Hematopoietic multipotent progenitor cell treated with erythropoietin and hydrocortisone succinate and interleukin-3 and kit ligand, for 8 days (in vitro differentiated cells): ENCODE measurements around the gene JARID2.

Source experiments
- DNase-seq: peaks from one replicate; pipeline ENCODE4 v3.0.0-alpha.2; 2015

JARID2 gene

GRCh38 chr6:15449011-15449410, 203.1 kb downstream of the JARID2 start:
- DNase-seq = no peak

- no peak for DNase-seq
Measured at GRCh38 chr6:15451738-15452137, 205.9 kb downstream of the JARID2 start.

- DNase-seq = no peak
Measured at GRCh38 chr6:15452182-15452941, 206.5 kb downstream of the JARID2 start.

GRCh38 chr6:15453186-15453585, 207.3 kb downstream of the JARID2 start:
- no peak for DNase-seq

- DNase-seq = no peak
Measured at GRCh38 chr6:15453622-15454021, 207.8 kb downstream of the JARID2 start.

- DNase-seq = no peak
Measured at GRCh38 chr6:15456422-15456821, 210.6 kb downstream of the JARID2 start.

- no peak for DNase-seq
Measured at GRCh38 chr6:15457121-15457650, 211.3 kb downstream of the JARID2 start.

GRCh38 chr6:15458021-15458459, 212.2 kb downstream of the JARID2 start:
- DNase-seq = no peak

- DNase-seq = no peak
Measured at GRCh38 chr6:15460110-15460727, 214.3 kb downstream of the JARID2 start.

- no peak for DNase-seq
Measured at GRCh38 chr6:15461127-15461944, 215.5 kb downstream of the JARID2 start.

- no peak for DNase-seq
Measured at GRCh38 chr6:15462256-15462655, 216.4 kb downstream of the JARID2 start.

GRCh38 chr6:15462717-15463525, 217.1 kb downstream of the JARID2 start:
- no peak for DNase-seq

- DNase-seq = peak; percentile 68
Measured at GRCh38 chr6:15464211-15464725, 218.4 kb downstream of the JARID2 start.

- DNase-seq = no peak
Measured at GRCh38 chr6:15465212-15465611, 219.3 kb downstream of the JARID2 start.

GRCh38 chr6:15470746-15471145, 224.9 kb downstream of the JARID2 start:
- DNase-seq = no peak

GRCh38 chr6:15472621-15473020, 226.8 kb downstream of the JARID2 start:
- DNase-seq = no peak

GRCh38 chr6:15473174-15473573, 227.3 kb downstream of the JARID2 start:
- no peak for DNase-seq

GRCh38 chr6:15473741-15474161, 227.9 kb downstream of the JARID2 start:
- no peak for DNase-seq

GRCh38 chr6:15474196-15474595, 228.3 kb downstream of the JARID2 start:
- DNase-seq = no peak

- no peak for DNase-seq
Measured at GRCh38 chr6:15475261-15475660, 229.4 kb downstream of the JARID2 start.

GRCh38 chr6:15475872-15476271, 230.0 kb downstream of the JARID2 start:
- no peak for DNase-seq
